Activated gamma-delta T cell treated with anti-CD3 and anti-CD28 coated beads, Interleukin-2, amount 50 U/mL, for 16 hours (primary cell): ENCODE results near the gene DLGAP1.

Experiments
- DNase-seq: peaks from one replicate; pipeline ENCODE4 v3.0.0-alpha.2; 2020; ENCODE audit warnings: low read depth

Gene DLGAP1

DNA sequence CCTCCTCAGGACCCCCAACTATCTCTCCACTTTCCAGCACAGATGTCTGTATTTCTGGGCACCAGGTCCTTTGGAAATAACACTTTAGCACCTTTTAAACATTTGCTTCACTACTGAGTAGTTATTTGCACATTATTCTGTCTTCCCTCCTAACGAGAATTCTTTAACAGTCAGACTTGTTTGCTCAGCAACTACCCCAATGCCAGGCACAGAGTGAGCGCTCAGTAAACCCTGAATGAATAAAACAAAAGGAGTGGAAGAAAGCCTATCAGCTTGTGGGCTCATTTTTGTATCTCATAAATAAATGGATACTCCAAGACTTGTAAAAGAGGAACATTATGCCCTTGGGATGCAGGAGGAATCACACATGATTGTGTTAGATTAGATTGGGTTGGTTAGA lies 554.8 kb downstream of the DLGAP1 start:
- no peak for DNase-seq

DNA sequence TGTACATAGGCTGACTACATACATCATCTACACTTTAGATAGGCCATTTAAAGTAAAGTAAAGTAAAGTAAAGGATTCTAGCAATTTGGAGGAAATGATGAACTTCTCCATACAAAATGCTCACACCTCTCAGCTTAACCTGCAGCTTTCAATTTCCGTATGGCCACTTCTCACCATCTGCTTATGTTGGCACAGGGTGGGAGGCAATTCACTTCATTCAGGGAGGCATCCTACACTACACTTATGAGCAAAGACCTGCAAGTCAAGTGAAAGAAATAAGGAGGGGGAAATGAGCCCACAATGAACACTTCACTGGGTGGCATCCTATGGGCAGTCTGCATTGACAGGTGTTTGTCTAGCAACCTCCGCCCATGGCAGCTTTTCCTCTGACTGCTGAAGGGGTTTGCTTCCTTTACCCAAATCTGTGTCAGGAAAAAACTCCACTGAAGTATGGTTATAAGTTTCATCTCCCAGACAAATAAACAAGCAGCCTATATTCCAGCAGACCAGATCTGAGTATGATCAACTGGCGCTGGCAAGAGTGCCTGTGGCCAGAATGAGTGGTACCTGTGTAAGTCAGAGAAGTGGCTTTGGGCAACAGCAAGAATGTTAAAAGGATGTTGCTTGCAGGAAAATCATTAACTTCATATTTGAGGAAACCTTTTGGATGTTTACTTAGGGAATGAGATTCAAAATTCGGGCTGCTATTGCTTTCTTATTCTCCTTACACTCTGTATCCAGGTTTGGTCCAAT lies 556.1 kb downstream of the DLGAP1 start:
- no peak for DNase-seq

DNA sequence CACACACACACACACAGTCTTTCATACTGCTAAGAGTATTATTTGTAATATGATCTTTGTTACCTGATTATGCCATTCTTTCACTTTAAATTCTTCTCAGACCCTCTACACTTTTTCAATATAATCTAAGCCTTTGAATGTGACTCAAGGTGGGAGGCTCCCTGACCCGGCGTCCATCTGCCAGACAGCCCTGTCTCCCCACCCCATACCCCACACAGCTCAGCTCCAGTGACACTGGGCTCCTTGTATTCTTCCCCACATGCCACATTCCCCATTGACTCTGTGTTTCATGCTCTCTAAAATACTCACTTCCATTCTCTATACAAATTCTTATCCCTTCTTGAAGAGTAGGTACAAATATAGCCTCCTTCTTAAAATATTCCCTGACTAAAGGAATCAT lies 563.0 kb downstream of the DLGAP1 start:
- DNase-seq, result no peak

DNA sequence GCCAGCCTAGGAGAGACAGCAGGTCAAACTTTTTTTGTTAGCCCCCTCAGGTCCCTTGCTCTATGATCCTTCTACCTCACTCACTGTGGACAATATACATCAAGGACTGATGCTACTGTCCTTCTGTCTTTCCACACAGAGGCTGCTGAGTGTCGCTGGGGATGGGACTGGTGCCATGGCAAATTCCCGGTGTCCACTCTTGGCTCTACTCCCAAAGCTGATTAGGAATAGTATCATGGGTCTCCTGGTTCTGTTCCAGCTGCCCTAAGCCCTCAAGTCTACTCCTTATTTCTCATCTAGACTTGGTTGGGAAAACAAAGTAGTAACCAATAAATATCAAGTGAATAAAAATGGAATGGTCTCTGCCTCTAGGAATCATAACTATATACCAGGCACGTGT lies 563.9 kb downstream of the DLGAP1 start:
- DNase-seq, result no peak

DNA sequence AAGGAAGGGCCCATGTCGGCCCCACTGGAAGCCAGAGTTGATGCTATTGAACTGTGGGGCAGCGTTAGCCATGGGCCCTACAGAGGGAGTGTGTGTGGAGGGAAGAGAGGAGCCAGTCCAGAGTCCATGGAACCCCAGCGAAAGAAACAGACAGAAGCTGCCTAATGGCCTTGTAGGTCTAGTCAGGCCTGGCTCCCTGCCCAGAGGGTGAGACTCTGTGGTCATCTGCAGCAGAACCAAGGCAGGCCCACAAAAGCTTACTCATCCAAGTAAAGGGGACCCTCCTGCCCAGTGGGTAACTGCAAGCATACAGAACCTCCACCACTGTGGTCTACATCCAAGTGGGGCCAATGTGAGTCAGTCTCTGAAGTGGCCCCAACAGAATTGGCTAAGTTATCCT lies 565.3 kb downstream of the DLGAP1 start:
- no peak for DNase-seq

DNA sequence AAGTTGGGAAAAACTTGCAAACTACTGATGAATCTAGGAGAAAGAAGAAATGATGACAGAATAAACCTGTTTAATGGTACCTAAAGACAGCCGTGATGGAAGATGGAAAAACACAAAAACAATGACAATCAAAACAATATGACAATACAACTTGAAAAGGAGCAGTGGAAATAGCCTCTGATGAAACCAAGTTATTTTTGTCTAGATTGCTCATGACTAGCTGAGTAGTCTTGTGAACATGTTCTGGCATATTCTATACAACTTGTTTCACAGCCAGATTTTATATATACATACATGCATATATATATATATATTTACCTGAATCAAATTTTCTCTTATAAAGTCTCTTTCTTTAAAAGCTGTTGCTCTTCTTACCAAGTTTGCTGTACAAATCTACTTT lies 566.0 kb downstream of the DLGAP1 start:
- DNase-seq, result no peak

GRCh38 chr18:3886575-3887322 lies 568.4 kb downstream of the DLGAP1 start:
- DNase-seq, result no peak

DNA sequence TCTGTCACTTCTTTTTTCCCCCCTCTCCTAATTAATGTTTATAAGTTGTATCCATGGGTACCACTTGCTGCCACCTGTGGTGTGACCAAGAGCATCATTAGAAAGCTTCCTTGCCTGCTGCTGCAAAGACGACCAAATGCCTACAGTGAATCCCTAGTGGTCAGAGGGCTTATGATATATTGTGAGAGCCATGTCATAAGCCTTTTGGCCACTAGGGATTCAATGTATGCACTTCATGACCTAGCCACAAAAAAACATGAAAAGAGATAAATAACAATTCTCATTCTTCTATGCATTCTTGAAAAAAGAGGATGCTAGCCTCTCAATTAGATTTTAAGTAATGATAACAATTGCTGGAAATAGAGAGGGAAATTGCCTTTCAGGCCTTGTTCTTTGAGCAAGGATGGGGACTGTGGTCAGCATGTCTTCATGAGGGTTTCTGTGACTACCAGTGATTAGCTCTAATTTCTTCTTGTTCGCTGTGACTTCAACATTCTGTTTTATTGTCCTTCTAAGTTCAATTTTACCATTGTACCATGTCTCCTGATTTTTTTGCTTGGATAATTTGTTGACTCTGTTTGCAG lies 569.8 kb downstream of the DLGAP1 start:
- no peak for DNase-seq

GRCh38 chr18:3879836-3880120 lies 575.3 kb downstream of the DLGAP1 start:
- no peak for DNase-seq

GRCh38 chr18:3879114-3879835 lies 575.8 kb downstream of the DLGAP1 start:
- no peak for DNase-seq

GRCh38 chr18:3878401-3878800 lies 576.7 kb downstream of the DLGAP1 start:
- DNase-seq, result no peak

DNA sequence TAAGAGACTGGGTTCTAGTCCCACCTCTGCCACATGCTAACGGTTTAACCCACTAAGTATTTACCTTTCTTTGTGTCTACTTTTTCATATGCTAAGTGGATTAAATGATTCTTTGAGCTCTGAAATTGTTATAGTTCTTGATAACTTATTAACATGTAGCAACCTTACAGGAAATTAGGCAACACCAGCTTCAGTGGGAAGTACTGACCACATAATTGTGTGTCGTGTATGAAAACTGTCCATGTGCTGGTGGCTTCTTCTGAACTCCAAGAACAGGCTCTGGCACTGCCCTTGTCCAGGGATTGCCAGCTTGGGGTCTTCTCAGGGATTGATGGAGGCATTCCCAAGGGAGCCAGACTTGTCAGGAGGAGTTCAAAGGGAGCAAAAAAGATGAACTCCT lies 577.4 kb downstream of the DLGAP1 start:
- no peak for DNase-seq

GRCh38 chr18:3875961-3876360 lies 579.1 kb downstream of the DLGAP1 start:
- no peak for DNase-seq

- DNase-seq, result no peak
Observed at GRCh38 chr18:3875376-3875775, 579.7 kb downstream of the DLGAP1 start.

DNA sequence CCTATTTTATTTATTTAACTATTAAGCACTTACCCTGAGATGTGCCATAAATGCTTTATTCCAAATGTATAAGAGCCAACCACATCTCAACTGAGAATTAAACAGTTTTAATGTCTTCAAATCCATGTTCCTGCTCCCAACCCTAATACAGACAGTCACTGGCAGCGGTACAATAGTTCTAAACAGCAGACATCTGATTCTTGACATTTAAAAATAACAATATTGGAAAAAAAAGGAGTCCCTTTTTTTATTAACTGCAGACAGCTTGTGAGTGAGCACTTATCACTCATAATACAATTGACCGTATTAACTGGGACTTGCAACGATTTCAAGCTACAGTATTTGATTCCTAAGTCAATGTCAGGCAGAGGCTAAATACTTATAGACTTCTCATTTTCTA lies 580.5 kb downstream of the DLGAP1 start:
- no peak for DNase-seq

GRCh38 chr18:3874125-3874524 lies 581.0 kb downstream of the DLGAP1 start:
- DNase-seq, result no peak

- no peak for DNase-seq
Observed at GRCh38 chr18:3873698-3874097, 581.4 kb downstream of the DLGAP1 start.

DNA sequence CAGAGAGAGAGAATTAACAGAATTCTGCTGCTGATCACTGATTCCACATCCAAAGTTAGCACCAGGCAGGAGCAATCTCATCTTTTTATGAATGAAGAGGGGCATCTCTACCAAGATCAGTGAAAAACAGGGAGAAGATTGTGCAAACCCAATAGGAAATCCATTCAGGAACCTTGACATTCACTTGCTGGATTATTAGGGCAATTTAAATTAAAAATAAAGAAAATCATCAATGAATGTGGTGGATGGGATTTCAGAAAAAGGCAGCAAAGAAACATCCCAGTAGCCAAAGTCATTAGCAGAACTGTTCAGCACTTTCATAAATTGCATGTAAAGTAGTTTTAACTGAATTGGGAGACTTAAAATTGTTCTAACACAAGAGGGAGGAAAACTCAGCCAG lies 581.9 kb downstream of the DLGAP1 start:
- DNase-seq, result no peak

DNA sequence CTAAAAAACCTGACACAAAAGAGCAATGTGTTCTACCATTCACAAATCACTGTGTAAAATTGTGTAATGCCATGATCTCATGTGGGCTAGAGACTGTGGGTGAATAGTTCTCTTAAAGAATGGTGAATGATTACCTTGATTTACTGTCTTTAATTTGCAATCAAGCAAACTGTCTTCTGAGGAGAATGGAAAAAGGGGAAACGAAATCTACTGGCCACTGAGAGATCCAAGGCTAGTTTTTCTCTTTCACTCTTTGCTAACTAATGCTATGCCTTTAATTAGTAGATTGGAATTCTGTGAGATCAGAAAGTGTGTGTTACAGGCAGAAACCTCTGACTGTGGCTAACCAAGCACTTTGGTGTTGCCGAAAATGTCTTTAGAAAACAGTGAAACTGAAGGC lies 582.5 kb downstream of the DLGAP1 start:
- DNase-seq, result no peak

DNA sequence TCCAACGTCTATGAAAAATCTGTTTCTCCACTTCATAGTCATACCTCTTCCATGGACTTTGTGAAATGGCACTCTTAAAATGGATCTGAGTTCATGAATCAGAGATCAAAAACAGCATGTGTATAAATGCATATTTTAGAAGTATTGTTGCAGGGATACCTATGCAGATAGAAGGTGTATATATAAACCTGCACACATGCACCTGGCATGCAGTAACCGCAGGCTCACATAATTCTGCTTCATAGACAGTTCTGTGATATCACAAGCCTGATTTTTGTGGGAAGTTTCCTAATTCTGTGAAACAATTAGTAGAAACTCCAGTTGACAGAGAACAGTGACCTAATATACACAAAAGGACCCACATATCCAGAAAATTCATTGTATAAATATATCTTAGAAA lies 583.4 kb downstream of the DLGAP1 start:
- no peak for DNase-seq

DNA sequence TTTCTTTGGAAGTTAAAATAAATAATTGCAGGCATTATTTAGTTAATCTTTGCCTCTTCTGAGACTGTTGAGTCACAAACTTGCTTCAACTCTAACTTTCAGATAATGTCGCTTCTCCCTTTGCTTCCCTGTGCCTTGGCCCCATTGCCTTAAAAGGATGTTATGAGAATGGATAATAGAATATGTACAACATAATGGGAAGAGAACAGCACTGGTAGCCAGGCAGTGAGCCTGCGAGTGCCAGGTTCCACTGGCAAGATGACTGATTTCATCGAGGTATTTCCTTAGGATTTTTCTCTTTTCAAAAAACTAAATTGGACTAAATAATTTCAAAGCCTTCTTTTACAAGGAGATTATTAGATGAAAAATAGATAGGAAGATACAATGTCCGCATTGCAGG lies 584.2 kb downstream of the DLGAP1 start:
- no peak for DNase-seq

DNA sequence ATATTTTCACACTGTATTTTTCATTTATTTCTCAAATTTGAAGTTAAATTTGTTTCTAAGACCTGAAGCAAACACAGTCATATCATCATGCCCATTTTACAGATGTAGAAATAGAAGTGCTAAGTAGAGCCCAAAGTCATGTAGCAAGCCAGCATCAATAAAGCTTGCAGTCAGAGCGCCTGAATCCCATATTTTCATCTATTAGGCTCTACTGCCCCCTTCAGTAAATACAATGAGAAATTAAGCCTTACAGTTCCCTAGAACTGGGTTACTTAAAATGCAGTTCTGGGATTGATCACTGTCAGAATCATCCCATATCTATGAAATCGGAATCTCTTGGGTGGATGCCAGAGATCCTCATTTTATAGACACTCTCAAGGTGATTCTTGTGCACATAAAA lies 585.3 kb downstream of the DLGAP1 start:
- no peak for DNase-seq

GRCh38 chr18:3867864-3868311 lies 587.2 kb downstream of the DLGAP1 start:
- DNase-seq, result no peak
